EH (cell line): ENCODE results near the gene TAS1R1.

Experiments used
- DNase-seq: peaks from one replicate; pipeline ENCODE4 v3.0.0-alpha.2; 2015; ENCODE audit warnings: low read depth

TAS1R1 gene

DNA sequence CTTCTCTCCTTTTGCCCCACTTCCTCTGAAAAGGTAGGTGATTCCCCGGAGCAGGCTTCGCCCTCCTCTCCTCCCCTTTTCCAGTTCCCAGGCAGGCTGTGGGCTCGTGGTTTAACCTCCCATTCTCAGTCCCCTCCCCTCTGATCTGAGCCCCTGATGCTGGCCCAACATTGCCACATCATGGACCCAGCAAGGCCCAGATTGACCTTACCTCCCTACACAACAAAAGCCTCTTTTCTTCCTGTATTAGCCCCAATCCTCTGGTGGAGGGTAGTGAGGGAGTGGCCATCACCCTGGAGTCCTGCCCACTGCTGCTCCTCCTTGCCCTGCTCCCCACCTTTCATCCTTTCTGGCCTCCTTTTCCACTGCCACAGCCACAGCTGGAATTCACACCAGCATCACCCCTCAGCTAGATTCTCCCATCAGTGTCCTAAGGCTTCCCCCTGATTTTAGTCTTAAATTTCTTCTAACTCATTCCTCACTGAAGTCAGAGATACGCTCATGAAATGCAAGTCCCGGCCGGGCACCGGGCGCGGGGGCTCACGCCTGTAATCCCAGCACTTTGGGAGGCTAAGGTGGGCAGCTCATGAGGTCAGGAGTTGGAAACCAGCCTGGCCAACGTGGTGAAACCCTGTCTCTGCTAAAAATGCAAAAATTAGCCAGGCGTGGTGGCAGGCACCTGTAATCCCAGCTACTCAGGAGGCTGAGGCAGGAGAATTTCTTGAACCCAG lies 17.7 kb downstream of the TAS1R1 start:
- DNase-seq, result no peak

DNA sequence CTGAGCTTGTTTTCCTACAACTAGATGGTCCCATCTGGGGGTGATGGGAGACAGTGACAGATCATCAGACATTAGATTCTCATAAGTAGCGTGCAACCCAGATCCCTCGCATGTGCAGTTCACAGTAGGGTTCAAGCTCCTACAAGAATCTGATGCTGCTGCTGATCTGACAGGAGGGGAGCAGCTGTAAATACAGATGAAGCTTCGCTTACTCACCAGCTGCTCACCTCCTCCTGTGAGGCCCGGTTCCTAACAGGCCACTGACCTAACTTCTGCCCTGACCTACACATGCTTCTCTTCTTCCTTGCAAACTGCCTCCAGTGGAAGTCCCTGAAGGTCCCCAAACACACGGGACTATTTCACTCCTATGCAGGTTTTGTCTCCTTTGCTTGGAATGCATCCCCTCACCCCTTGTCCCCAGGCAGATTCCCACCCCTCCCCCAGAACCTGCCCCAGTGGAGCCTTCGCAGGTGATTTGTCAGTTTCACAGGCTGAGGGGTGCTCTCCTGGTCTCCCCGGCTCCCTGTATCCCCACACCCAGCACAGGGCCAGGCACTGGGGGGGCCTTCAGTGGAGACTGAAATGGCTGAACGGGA lies 19.0 kb downstream of the TAS1R1 start:
- DNase-seq, result no peak

- DNase-seq, result no peak
These were observed 19.7 kb downstream of the TAS1R1 start for GRCh38 chr1:6574818-6575217.

- DNase-seq, result no peak
These were observed 22.9 kb downstream of the TAS1R1 start for GRCh38 chr1:6577831-6578525.

DNA sequence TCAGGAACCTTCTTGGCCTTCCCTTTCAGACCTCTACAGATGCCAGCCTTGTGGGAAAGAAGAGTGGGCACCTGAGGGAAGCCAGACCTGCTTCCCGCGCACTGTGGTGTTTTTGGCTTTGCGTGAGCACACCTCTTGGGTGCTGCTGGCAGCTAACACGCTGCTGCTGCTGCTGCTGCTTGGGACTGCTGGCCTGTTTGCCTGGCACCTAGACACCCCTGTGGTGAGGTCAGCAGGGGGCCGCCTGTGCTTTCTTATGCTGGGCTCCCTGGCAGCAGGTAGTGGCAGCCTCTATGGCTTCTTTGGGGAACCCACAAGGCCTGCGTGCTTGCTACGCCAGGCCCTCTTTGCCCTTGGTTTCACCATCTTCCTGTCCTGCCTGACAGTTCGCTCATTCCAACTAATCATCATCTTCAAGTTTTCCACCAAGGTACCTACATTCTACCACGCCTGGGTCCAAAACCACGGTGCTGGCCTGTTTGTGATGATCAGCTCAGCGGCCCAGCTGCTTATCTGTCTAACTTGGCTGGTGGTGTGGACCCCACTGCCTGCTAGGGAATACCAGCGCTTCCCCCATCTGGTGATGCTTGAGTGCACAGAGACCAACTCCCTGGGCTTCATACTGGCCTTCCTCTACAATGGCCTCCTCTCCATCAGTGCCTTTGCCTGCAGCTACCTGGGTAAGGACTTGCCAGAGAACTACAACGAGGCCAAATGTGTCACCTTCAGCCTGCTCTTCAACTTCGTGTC lies 23.7 kb downstream of the TAS1R1 start:
- DNase-seq, result no peak

GRCh38 chr1:6579374-6580118 lies 24.4 kb downstream of the TAS1R1 start, which contains the start of gene ZBTB48:
Gene ZBTB48 (plus strand): TSS chr1:6579994. CDS start chr1:6580610, 616 bp downstream.
- DNase-seq, result peak; percentile 97

GRCh38 chr1:6580119-6580592 lies 25.0 kb downstream of the TAS1R1 start:
- no peak for DNase-seq

GRCh38 chr1:6580593-6581409 lies 25.7 kb downstream of the TAS1R1 start:
- peak; percentile 26 for DNase-seq

DNA sequence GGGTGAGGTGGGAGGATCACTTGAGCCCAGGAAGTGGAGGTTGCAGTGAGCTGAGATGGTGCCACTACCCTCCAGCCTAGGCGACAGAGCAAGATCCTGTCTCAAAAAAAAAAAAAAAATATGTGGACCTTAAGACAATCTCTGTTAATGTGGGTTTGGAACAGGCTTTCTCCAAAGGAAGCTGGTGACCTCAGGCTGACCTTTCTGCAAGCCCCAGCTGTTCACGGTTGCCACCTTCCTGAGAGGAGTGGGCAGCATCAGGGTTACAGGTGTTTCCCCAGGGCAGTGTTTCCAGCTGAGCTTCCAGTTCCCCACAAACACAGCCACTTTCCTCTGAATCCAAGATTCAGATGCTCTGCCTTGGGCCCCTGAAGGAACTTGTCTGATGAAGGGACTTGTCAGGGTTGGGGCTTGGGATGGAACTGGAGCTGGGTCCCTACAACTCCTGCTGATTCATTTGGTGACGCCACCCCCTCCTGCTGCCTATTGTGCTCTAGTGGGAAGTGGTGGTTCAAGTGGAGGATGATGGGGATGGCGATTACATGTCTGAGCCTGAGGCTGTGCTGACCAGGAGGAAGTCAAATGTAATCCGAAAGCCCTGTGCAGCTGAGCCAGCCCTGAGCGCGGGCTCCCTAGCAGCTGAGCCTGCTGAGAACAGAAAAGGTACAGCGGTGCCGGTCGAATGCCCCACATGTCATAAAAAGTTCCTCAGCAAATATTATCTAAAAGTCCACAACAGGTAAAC lies 26.6 kb downstream of the TAS1R1 start:
- DNase-seq, result no peak

GRCh38 chr1:6582370-6582769 lies 27.3 kb downstream of the TAS1R1 start:
- DNase-seq, result no peak

DNA sequence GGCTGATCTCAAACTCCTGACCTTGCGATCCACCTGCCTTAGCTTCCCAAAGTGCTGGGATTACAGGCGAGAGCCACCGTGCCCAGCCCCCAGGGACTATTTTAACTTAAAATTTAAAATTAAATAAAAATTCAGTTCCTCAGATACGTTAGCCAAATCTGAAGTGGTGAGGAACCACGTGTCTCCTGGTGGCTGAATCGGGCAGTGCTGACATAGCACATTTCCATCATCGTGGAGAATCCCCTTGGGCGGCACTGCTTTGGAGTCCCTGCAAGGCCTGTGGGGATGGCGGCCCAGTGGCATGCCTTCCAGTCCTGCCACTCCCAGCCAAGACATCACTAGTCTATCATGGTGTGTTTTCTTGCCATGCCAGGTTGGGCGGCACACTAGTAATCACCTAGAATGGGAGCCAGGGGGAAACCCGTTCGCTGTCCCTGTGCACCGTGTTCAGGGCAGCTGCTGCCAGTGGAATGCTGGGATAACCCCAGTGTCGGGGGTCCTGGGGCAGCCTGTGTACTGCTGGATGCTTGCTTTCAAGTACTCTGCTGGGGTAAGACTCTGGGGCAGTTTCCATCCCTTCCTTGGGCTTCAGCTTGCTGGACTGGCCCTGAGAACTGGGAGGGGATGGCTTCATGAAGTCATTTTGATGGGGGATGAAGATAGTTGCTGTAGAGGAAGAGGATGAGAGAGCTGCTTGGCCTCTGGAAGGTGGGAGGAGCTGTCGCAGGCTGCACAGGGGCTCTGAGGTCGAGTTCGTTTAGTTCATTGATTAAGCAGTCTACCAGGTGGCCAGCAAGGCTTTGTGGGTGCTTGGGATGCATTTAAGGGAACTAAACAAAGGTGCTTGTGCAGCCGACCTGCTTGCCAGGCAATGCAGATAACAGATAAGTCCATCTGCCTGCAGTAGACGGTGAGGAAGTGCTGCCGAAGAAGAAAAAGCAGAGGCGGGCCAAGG lies 29.3 kb downstream of the TAS1R1 start:
- DNase-seq, result no peak

DNA sequence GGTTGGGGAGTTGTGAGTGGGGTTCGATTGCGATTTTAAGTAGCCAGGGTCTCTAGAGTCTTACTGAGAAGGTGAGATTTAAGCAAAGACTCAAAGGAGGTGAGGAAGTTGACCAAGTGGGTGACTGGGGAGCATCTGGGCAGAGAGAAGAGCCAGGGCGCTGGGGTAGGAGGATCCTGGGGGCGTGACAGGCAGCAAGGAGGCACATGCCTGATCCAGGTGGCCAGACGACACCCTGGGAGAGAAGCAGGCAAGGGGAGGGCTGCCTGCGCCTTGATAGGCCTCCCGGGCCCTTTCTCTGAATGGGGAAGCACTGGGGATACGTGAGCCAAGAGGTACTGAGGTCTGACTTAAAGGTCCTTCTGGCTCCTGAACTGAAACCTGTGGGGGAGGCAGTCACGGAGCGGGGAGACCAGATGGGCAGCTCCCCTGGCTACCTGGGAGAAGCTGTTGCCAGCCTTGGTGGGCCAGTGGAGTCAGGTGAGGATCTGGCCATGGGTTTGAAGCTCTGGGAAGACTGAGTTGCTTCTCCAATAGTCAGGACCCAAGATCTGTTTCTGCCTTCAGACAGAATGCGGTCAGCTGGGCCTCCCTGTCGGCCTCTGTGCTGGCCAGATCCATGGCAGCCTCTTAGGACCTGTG lies 30.1 kb downstream of the TAS1R1 start:
- no peak for DNase-seq

- no peak for DNase-seq
These were observed 30.7 kb downstream of the TAS1R1 start for GRCh38 chr1:6585841-6586240.

DNA sequence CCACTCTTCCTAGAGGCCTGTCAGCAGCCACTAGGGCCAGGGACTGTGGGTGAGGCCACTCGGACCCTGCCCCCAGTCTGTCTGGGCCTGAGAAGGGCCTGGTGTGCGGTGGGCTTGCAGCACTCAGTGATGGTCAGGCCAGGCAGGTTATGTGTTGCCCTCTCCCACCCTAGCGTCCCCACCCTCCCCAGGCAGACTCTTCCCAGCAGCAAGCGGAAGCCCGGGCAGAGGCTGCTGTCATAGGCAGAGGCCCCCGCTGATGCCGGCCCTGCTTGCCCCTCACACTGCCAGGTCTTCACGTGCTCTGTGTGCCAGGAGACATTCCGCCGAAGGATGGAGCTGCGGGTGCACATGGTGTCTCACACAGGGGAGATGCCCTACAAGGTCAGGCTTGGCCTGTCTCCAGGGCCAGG lies 31.3 kb downstream of the TAS1R1 start:
- DNase-seq, result no peak

DNA sequence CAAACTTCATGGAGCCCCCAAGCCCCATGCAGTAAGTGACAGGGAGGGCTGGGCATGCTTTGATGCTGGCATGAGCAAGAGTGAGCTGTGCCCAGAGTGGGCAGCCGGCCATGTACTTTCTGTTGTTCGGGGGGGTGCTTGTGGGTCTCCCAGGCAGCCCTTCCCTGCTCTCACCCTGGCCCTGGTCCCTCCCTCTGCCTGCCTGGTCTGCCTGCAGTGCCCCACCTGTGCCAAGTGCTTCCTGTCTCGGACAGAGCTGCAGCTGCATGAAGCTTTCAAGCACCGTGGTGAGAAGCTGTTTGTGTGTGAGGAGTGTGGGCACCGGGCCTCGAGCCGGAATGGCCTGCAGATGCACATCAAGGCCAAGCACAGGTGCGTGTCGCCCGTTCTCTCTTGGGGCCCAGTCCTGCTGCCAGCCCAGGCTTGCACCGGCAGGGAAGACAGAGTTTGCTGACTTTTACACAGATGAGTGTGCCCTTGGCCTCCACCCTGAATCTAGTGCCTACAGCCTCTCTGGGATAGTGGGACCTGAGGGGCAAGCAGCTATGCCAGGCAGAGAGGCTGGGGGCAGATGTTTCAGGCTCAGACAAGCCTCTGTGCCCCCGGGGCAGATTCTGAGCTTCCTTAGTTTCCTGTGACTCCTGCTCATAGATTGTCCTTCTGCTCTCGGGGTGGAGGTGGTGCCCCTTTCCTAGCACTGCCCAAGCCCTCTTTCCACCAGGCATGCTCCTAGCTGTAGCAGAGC lies 32.3 kb downstream of the TAS1R1 start:
- no peak for DNase-seq

- DNase-seq, result no peak
These were observed 33.2 kb downstream of the TAS1R1 start for GRCh38 chr1:6588128-6588892.
